Neural cell (in vitro differentiated cells): ENCODE results near the gene PDE6G. TPM values are rescaled to one million over a fixed set of nuclear protein-coding genes. Genes with fewer than 3 reads are reported as not detected.

Source experiments
- H2AFZ ChIP-seq: fragments of 200-600, 300-800 bp; sonication (generic), shearing (Covaris generic); 2 replicates; pipeline ENCODE4 v1.6.0; 2014; ENCODE audit warnings: low read depth, mild to moderate bottlenecking, antibody characterized with exemption, low read length, moderate library complexity
- H3F3A ChIP-seq: fragments of 200-600 bp; shearing (Covaris generic); 2 replicates; pipeline ENCODE4 v1.6.1; 2016; ENCODE audit warnings: mild to moderate bottlenecking, moderate library complexity, mixed read lengths, antibody characterized with exemption, low read length; ENCODE audit not compliant: insufficient read depth, poor library complexity, severe bottlenecking
- H3K27ac ChIP-seq: fragments of 200-600, 300-800 bp; sonication (generic), shearing (Covaris generic); 2 replicates; pipeline ENCODE4 v1.5.1; 2014; ENCODE audit warnings: mild to moderate bottlenecking, low read length, moderate library complexity
- H3K27me3 ChIP-seq: fragments of 300-800, 200-600 bp; sonication (generic), shearing (Covaris generic); 2 replicates; pipeline ENCODE4 v1.6.0; 2014; ENCODE audit warnings: mild to moderate bottlenecking, low read depth, low read length, moderate library complexity; ENCODE audit not compliant: insufficient read depth
- H3K36me3 ChIP-seq: fragments of 300-800, 200-600 bp; sonication (generic), shearing (Covaris generic); 2 replicates; pipeline ENCODE4 v1.5.1; 2014; ENCODE audit warnings: mild to moderate bottlenecking, antibody characterized with exemption, low read length, moderate library complexity; ENCODE audit not compliant: insufficient read depth
- H3K4me2 ChIP-seq: fragments of 300-800, 200-600 bp; sonication (generic), shearing (Covaris generic); 2 replicates; pipeline ENCODE4 v1.6.0; 2014; ENCODE audit warnings: mild to moderate bottlenecking, low read length
- H3K4me3 ChIP-seq: fragments of 300-800, 200-600 bp; sonication (generic), shearing (Covaris generic); 2 replicates; pipeline ENCODE4 v1.5.1; 2014; ENCODE audit warnings: mild to moderate bottlenecking, low read length, moderate library complexity
- H3K79me2 ChIP-seq: fragments of 200-600 bp; shearing (Covaris generic); replicated peaks from 2 replicates; pipeline ENCODE4 v1.6.0; 2014; ENCODE audit warnings: mild to moderate bottlenecking, low read length, moderate library complexity; ENCODE audit not compliant: insufficient read depth
- H3K9ac ChIP-seq: fragments of 300-800, 200-600 bp; sonication (generic), shearing (Covaris generic); 2 replicates; pipeline ENCODE4 v1.6.1; 2016; ENCODE audit warnings: mild to moderate bottlenecking, low read length, mixed read lengths
- H3K9me2 ChIP-seq: fragments of 200-600 bp; shearing (Covaris generic); 2 replicates; pipeline ENCODE4 v1.6.1; 2016; ENCODE audit warnings: mild to moderate bottlenecking, low read length, mixed read lengths; ENCODE audit not compliant: insufficient read depth
- H3K9me3 ChIP-seq: fragments of 200-600, 300-800 bp; sonication (generic), shearing (Covaris generic); 2 replicates; pipeline ENCODE4 v1.6.1; 2016; ENCODE audit warnings: mild to moderate bottlenecking, mixed run types, low read length, moderate library complexity, mixed read lengths
- H4K20me1 ChIP-seq: fragments of 200-600 bp; shearing (Covaris generic); 2 replicates; pipeline ENCODE4 v1.6.1; 2016; ENCODE audit warnings: mild to moderate bottlenecking, mixed run types; ENCODE audit not compliant: insufficient read depth
- CTCF ChIP-seq: fragments of 450-650 bp; IDR thresholded peaks from 2 replicates; pipeline ENCODE4 v1.5.1; 2014; ENCODE audit warnings: antibody characterized with exemption, mild to moderate bottlenecking, moderate library complexity; ENCODE audit not compliant: poor library complexity, severe bottlenecking
- EP300 ChIP-seq: fragments of 450-650 bp; conservative IDR thresholded peaks from 2 replicates; pipeline ENCODE4 v1.6.1; 2014; ENCODE audit warnings: antibody characterized with exemption, mild to moderate bottlenecking, moderate library complexity; ENCODE audit not compliant: poor library complexity, severe bottlenecking
- EZH2 ChIP-seq: fragments of 200-600, 300-800 bp; shearing (Covaris generic), sonication (generic); IDR thresholded peaks from 2 replicates; pipeline ENCODE4 v1.6.1; 2014; ENCODE audit warnings: antibody characterized with exemption, low read length, borderline replicate concordance, mild to moderate bottlenecking; ENCODE audit not compliant: insufficient read depth, poor library complexity, severe bottlenecking
- MXI1 ChIP-seq: fragments of 450-650 bp; conservative IDR thresholded peaks from 2 replicates; pipeline ENCODE4 v1.6.1; 2014; ENCODE audit warnings: antibody characterized with exemption, mild to moderate bottlenecking; ENCODE audit not compliant: poor library complexity, severe bottlenecking
- POLR2AphosphoS5 ChIP-seq: IDR thresholded peaks from 2 replicates; pipeline ENCODE4 v1.6.1; 2012
- RAD21 ChIP-seq: fragments of 450-650 bp; conservative IDR thresholded peaks from 2 replicates; pipeline ENCODE4 v1.6.1; 2014; ENCODE audit warnings: antibody characterized with exemption, mild to moderate bottlenecking, moderate library complexity
- REST ChIP-seq: IDR thresholded peaks from 2 replicates; pipeline ENCODE4 v1.6.1; 2012; ENCODE audit warnings: borderline replicate concordance
- SMC3 ChIP-seq: fragments of 450-650 bp; conservative IDR thresholded peaks from 2 replicates; pipeline ENCODE4 v1.6.1; 2014; ENCODE audit warnings: antibody characterized with exemption, mild to moderate bottlenecking, moderate library complexity; ENCODE audit not compliant: poor library complexity
- TAF1 ChIP-seq: IDR thresholded peaks from 2 replicates; pipeline ENCODE4 v1.6.1; 2012; ENCODE audit warnings: low read depth
- polyA plus RNA-seq: library from polyadenylated mRNA; depleted of rRNA; stranded (reverse); fragments of >200 nt; gene quantifications from 2 replicates; pipeline ENCODE4 v1.2.3, GENCODE V29; 2014

The PDE6G gene
- polyA plus RNA-seq, 1 donor from 2014 or later, result not detected

- Histone ChIP-seq H3K79me2 (no peaks in the 10 kb centered on the region), H4K20me1 (no peaks in the 10 kb centered on the region), H3K9me2 (no peaks in the 10 kb centered on the region), H3K4me2 (no peak overlapping the region), H3K36me3 (no peaks in the 10 kb centered on the region), H3K9me3 (peaks cover 7% of the 10 kb centered on the region), H3K27me3 (peaks cover 11% of the 10 kb centered on the region), H3K4me3 (no peak overlapping the region), H3K27ac (no peak overlapping the region), H3F3A (no peaks in the 10 kb centered on the region), H2AFZ (no peak overlapping the region), H3K9ac (no peak overlapping the region)
- no peak for TF ChIP-seq MXI1
- no peak for TF ChIP-seq CTCF
- no peak for TF ChIP-seq EZH2
- no peak for TF ChIP-seq RAD21
- no peak for TF ChIP-seq EP300
- TF ChIP-seq POLR2AphosphoS5, result no peak
- no peak for TF ChIP-seq REST
- no peak for TF ChIP-seq SMC3
- TF ChIP-seq TAF1, result no peak
Measured at GRCh38 chr17:81648013-81648706, 8.2 kb downstream of the PDE6G start.

GRCh38 chr17:81647640-81648012 lies 8.7 kb downstream of the PDE6G start:
- no peak overlapping the region for H3K4me3 ChIP-seq
- peaks cover 11% of the 10 kb centered on the region for H3K27me3 ChIP-seq
- peaks cover 7% of the 10 kb centered on the region for H3K9me3 ChIP-seq
- no peak overlapping the region for H2AFZ ChIP-seq
- no peaks in the 10 kb centered on the region for H3K79me2 ChIP-seq
- H4K20me1 ChIP-seq, result no peaks in the 10 kb centered on the region
- H3K4me2 ChIP-seq, result no peak overlapping the region
- no peaks in the 10 kb centered on the region for H3K36me3 ChIP-seq
- H3K9ac ChIP-seq, result no peak overlapping the region
- TF ChIP-seq EP300 (no peak), REST (no peak)
- no peaks in the 10 kb centered on the region for H3K9me2 ChIP-seq
- H3F3A ChIP-seq, result no peaks in the 10 kb centered on the region
- H3K27ac ChIP-seq, result no peak overlapping the region
